COLO829 (cell line): ENCODE measurements around the gene H2BK1.

Source experiments
- DNase-seq: peaks from one replicate; pipeline ENCODE4 v3.0.0; 2012; ENCODE audit warnings: low spot score

Gene H2BK1

DNA sequence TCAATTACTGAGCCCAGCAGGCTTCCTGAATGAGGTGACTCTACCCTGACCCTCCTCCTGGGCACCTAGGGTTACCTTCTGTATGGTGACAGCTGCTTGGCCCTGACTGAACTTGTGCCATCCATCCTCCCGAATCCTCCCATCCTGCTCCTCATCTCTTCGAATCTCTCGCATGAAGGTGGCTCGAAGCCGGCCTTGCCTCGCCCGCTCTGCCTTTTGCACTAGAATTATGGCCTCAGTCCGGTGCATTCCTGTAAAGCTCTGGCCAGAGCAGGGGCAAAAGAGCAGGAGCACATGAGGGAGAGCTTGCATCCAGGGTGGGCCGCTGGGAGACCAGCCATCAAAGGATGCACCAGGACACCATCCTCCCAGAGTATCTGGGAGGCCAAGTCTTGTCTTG, 7.5 kb downstream of the H2BK1 start:
- DNase-seq, result no peak

DNA sequence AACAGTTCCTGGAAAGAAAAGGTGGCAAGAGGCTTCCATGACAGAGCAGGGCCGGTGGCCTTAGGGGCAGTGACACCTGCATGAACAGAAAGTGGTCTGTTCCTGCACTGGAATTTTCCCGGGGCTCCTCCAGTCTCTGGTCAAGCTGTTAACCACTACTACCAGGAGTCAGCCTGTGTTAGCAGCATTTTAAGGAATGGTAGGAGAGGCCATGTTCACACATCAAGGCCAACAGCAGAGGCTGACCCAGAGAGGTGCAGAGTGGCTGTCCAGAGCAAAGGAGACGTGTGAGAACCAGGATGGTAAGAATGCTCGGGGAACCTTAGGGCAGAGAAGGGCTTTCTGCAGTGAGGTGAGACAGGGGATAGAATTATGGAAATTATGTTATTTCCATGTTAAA, 8.5 kb downstream of the H2BK1 start:
- DNase-seq, result no peak

DNA sequence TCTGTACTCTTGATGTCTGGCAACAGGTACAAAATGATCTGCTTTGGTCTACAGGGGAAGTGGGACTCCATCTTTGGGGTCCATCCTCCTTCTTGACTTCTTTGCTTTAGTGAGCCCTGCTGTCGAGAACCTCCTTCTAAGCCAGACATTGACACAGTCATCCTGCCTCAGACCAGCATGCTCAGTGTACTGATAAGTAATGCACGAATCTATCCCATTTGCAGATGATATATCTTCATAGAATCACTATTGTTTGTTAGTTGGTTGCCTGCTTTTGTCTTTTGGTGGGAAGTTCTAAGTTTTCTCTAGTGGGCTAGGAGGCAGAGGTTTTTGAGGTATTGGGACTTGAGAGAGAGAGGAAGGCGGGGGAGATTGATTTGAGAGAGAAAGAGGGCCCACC, 8.9 kb downstream of the H2BK1 start:
- DNase-seq, result no peak

DNA sequence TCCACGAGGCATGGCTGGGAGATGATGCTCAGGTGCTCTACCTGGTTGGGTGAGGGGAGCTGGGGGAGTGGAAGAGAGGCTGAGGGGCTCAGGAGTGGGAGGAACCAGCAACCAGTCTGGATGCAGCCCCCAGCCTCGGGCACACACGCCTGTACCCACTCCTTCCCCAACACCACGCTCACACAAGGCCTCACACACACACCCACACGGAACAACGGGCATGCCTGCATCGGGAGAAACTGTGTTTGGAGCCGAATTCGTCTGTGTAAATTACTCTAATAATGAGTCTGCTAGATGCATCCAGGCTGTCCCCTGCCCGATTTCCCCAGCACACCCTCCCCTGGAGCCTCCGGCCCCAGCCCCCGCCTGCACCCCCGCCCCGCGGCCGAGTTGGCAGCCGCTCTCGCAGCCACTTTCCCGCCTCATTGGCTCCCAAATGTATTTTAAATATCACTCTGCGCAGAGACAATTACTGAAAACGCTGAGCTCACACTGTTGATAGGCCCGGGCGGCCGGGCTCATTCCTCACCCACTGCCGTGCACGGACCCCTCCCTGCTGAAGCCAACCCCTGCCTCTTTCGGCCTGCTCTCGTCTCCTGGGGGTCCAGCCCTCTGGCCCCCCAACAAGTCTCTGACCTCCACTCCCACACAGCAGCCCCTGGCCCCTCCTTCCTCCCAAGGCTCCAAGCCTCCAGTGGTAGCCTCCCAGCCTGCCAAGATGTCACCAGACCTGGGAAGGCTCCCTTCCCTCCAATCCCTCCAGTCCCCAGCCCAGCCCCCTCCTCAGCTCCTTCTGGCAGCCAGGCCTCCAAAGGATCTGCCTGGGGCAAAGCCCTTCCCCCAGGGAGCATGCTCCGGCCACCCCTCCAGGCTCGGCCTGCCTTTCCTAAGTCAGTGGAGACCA, 11.1 kb downstream of the H2BK1 start:
- DNase-seq, result no peak

DNA sequence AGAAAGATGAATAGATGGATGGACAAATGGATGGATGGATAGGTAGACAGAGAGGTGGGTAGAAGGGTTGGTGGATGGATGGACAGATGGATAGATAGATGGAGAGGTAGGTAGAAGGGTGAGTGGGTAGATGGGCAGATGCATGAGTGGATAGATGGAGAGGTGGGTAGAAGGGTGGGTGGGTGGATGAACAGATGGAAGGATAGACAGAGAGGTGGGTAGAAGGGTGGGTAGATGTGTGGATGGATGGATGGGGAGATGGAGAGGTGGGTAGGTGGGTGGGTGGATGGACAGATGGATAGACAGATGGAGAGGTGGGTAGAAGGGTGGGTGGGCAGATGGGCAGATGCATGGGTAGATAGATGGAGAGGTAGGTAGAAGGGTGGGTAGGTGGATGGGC, 12.4 kb downstream of the H2BK1 start:
- no peak for DNase-seq

DNA sequence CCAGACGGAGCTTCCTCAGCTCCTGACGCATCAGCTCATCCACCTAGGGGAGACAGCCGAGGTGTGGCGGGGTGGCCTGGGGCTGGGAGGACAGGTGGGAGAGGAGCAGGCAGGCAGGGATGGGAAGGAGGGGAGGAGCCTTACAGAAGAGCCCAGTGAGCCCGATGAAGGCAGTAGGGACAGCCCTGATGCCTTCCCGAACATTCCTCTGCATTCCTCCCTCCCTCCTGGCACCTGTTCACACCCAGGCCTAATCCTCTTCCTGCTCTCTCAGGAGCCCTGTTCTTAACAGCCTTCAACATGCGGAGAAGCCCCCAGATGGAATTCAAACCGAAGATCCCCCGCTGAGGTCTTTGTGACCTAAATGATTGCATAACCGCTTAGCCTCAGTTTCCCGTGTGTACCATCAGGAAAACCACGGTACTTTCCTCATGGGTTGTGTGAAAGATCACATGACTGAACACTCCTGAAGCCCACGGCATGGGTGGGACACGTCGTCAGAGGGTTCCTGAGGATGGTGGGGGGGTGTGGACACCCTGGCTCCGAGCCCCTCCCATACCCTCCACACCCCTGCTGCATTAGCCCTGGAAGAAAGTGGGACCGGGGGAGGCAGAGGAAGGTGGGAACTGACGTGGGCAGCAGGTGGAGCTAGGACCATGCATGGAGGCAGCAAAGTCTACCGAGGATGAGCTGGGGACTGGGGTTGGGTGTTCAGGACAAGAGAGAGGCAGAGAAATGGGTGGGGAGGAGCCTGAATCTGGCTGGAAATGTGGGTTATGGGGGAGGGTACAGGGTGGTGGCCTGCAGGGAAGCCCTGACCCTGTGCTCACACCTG, 14.5 kb downstream of the H2BK1 start:
- DNase-seq, result no peak

DNA sequence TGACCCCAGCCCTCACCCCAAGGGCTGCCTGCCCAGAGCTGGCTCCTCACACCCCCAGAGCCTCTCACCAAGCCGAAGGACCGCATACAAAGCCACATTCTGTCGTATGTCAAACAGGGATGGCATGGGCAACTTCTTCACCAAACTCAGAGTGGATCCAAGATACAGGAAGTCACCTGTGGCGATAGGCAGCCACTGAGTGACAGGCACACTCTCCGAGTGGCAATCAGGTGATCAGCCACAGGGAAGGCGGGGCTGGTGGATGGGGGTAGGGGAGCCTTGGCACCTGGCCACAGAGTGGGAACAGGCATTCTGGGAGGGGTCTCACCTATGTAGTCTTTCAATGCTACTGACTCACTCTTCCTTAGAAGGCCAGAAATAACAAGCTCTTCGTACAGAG, 16.1 kb downstream of the H2BK1 start:
- DNase-seq, result no peak

DNA sequence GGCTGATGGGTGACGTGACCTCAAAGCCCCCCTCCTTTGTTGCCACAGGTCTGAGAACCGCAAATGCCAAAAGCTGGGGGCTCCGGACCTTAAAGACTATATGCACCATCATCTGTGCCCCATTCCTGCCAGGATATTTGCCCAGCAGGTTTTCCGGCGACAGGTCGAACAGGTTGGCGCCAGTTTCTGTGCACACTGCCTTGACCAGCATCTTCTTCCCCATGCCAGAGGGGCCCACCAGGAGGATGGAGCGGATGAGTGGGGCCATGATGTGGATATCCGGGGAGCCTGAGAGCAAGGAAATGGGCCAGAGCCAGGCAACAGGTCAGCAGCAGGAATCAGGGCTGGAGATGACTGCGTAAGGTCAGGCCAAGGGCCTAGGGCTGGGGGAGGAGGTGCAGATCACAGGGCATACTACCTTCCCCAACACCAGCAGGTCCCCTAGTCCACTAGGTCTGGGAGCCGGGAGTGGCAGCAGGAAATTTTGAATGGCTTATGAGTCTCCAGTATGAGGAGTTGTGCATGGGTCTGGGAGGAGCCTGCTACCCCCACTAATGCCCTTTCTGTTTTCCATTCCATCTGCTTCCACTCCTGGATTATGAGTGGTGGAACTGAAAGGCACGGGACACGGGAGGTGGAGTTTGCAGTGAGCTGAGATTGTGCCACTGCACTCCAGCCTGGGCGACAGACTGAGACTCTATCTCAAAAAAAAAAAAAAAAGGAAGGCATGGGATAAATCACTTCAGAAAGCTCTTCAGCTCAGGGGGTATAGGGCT, 16.9 kb downstream of the H2BK1 start:
- DNase-seq, result no peak

DNA sequence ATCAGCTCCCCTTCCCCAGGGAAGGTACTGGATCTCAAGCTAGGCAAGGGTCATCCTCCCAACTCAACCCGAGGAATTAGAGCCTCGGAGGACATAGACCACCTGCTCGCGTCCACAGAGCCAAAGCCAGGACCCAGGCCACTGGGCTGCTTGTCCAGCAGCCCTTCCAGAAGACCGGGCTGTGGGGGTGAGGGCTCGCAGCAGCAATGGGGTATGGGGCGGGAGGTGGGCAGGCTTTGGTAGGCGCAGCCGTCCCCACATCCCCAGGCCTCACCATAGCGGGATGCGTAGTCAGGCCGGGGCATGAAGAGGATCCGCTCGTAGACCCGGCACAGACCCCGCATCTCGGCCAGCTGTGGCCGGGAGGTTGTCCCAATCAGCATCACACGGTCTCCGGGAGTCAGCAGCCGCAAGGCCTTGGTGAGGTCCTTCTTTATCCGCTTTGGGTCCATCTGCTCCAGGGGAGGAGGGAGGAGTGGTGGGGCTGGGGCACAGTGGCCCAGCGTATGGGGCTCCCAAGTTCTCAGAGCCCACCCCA, 18.2 kb downstream of the H2BK1 start:
- no peak for DNase-seq

DNA sequence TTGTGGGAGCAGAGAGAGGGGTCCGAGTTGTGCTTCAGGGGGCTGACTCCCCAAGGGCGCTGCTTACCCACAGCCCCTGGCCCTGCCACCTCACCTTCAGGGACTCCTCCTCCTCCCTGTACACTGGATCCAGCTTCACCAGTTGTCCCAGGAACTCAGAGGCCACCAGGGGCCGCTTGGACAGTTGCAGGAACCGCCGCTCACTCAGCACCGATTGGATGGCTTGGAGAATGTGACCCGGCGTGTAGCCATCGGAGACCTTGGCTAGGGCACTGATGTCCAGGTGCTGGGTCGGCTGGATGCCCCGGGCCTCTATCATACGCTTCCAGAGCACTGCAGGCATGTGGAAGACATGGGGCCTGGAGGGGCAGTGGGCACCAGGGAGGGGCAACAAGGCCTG, 18.7 kb downstream of the H2BK1 start:
- DNase-seq, result no peak

DNA sequence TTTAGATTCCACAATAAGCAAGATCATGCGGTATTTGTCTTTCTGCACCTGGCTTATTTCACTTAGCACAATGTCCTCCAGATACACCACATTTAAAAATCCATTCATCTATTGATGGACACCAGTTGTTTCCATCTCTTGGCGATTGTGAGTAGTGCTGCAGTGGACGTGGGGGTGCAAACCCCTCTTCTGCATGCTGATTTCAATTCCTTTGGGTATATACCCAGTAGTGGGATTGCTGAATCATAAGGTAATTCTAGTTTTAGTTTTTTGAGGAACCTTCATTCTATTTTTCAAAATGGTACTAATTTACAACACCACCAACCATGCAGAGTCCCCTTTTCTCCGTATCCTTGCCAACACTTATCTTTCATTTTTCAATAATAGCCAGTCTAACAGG, 21.2 kb downstream of the H2BK1 start:
- DNase-seq, result no peak

DNA sequence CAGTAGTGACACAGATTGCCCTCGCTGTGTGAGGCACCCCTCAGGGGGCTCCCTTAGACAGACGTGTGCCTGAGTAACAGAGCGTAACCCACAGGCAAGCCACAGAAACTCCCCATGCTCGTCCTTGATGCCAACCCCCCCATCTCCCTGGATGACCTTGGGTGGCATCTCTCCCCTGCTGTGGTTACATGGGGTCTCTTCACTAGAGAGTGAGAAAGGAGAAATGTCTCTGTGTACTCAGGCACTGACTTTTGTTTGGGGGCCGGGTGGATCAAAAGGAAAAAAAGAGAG, 22.1 kb downstream of the H2BK1 start:
- DNase-seq, result no peak

DNA sequence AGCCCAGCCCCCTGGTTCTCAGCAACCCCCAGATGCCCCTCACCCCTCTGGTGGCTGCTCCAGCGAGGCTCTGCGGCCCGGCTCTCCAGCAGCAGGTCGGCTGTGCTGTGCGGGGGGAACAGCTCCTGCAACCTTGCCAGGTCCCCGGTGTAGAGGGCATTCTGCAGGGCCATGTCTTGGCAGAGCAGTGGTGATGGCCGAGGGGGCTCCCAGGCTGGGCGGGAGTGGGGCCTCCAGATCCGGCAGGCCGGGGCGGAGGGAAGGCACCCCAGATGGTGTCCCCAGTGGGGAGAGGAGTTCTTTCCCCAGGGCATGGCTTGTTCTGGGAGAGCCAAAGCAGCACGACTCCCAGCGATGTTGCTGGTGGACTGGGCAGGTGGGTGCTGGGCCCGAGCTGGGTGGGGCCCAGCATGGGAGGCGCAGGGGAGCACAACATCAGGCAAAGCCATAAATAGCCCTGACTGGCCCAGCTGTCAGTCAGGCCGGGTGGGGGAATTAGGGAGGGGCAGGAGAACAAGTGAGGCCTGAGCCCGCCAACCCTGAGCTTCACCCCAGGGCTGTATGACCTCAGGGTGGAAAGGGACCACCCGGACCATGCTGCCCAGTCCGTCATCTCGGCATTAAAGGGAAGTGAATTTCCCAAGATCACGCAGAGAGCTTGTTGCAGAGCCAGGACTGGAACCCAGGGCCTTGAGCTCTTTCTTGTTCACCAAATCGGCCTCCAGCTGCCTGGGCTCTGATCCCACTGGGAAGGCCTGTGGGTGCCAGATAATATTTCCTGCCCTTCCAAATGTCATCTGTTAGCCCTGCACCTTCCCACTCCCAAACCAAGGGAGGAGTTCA, 22.7 kb downstream of the H2BK1 start:
- DNase-seq, result no peak

DNA sequence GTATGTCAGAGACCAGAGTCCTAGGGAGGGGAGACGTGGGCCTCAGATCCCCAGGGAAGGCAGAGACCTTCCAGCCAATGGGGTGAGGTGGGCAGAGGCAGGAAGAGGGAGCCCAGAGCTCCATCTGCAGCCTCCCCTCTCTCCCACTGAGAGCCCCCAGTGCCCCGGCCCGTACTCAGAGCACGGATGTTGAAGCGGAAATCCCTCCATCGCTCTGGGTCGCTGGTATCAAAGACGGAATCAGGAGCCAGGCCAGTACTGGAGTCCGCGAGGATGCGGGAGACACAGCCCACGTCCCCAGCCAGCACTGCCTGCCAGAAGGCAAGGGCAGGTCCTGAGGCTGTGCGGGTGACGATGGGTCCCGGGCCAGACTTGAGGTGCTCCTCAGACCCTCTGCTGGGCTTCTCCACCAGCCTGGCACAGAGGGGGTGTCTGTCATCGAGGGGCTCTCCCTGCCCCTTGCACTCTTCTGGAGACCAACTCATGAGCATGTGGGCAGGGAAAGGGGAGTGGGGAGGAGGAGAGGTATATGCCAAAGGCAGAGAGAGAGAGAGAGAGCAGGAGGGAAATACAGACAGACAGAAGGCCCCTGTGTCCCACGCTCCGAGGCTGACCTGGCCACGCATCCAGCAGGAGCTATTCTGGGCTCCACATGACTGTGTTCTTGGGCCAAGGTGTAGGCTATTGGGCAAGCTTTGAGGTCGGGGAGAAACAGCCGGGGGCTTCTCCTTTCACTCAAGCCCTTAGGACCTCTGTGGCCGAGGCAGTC, 23.5 kb downstream of the H2BK1 start, which contains the start of gene ASB10:
Gene ASB10 (minus strand): TSS at position 611 of the 769 bp plus-strand sequence. CDS start 120 bp downstream, at position 491.
- no peak for DNase-seq

DNA sequence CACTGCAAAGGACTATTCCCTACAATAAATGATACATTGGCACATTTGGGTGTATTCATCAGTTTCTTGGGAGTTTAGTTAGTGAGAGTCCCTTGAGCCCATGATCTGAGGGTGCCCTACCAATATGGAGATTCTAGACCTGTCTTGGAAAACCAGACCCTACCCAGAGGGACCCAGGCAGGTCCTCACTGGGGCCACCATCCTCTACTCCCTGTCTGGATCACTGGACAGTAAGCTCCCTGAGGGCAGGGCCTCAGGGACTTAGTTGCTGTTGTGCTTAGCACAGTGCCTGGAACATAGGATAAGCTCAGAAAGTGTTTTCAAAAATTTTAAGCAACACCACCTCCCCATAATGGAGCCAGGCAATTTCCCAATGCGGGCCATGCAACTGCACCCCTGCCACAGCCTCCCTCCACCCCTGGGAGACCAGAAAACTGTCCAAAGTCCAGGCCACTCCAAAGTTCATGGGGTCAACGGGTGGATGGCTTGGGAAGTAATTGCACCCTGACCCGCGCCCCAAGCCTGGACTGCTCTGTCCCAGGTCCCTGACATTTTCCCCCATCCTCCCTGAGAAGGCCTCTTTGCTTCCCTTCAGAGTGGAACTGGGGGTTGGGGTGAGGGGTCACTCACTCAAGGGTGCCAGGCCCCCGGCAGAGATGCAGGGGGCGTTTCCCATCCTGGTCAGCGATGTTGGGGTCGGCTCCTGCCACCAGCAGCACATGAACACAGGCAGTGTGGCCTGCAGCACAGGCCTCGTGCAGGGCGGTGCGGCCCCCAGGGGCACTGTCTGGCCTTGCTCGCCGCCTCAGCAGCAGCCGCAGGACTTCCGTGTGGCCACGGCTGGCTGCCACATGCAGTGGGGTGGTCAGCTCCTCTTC, 24.3 kb downstream of the H2BK1 start:
- DNase-seq, result no peak

DNA sequence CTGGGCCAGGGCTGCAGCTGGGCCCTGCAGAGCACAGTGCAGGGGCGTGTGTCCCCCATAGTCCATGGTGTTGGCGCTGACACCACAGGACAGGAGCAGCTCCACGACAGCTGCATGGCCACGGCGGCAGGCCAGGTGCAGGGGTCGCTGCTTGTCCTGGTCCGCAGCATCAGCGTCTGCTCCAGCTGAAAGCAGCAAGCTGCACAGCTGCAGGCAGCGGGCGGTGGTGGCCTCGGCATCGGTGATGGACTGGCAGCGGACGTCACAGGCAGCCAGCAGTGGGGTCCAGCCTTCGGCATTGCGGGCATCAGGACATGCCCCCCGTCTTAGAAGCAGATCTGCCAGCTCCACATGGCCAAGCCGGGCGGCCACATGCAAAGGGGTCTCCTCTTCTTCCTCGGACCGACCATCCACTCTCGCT, 29.3 kb downstream of the H2BK1 start:
- no peak for DNase-seq

DNA sequence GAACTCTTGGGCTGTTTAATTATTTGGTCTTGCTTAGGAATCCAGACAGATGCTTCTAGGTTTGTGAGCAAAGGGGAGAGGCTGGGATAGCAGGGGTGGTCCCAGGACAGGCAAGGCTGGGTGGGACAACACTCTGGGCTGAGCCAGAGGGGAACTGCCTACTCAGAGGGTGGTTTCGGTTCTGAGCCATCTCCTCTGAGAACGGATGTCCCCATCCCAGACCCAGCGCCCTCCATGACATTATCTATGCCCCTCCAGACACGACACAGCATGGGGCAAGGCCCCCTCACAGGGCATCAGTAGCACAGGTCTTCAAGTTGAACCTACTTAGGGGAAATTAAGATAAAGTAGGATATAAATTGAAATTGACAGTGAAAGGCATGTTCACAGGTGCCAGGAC, 30.3 kb downstream of the H2BK1 start:
- DNase-seq, result no peak

DNA sequence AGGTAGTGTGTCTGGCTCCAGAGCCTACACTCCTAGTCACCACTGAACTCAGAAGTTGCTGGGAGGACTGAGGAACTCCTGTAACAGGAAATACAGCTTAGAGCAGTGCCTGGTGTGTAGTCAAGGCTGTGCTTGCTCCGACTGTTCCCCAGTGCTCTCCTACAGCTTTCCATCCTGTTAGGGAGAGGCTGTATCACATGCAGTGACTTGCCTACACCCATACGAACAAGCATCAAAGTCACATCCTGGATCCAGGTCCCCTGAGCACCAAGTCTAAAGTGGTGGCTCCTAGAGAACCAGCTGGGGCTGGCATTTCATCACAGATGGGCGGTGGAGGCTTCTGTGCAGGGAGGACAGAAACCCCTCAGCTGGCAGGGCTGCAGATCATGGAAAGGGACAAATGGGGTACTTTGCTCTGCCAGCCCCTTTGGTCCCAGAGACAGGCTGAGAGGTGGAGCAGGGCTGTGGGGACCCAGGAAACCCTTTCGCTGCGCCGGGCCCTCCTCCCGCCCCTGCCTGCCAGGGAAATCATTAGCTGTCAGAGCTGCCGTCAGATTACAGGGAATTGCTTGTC, 30.9 kb downstream of the H2BK1 start:
- no peak for DNase-seq

DNA sequence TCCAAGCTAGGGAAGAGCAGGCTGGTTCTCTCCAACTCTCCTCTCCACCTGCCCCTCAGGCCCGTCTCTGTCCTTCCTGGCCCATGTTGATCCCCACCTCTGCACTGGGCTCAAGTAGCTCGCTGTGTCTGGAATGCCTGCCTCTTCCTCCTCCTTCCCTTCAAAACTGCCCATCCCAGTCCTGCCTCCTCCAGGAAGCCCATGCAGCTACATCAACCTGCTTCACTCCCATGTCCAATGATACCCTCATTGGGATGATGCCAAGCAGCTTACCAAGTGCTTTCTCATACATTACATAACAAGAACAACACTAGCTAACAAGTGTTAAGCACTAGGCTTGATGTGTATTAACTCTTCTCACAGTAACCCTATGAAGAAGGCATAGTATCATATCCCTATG, 31.5 kb downstream of the H2BK1 start:
- DNase-seq, result no peak
